Retinal pigment epithelial cell (primary cell): ENCODE data around the gene GAB2.
"Not testable (repeated sequence)": the region's sequence is repeated elsewhere in the genome, so short reads cannot be mapped to it uniquely, and the experiment has no call there.

Experiments used
- DNase-seq: peaks from one replicate; pipeline ENCODE4 v3.0.0-alpha.2; 2010; ENCODE audit warnings: low read depth
- H3K4me3 ChIP-seq: 2 replicates; pipeline ENCODE4 v1.5.1; 2011; ENCODE audit warnings: mild to moderate bottlenecking, low read length, control low read depth, moderate library complexity
- TF ChIP-seq, protein P1 (sequence below): conservative IDR thresholded peaks from 2 replicates; pipeline ENCODE4 v1.5.1; 2011; ENCODE audit warnings: low read depth, low read length, control low read depth, inconsistent platforms

Gene GAB2

DNA sequence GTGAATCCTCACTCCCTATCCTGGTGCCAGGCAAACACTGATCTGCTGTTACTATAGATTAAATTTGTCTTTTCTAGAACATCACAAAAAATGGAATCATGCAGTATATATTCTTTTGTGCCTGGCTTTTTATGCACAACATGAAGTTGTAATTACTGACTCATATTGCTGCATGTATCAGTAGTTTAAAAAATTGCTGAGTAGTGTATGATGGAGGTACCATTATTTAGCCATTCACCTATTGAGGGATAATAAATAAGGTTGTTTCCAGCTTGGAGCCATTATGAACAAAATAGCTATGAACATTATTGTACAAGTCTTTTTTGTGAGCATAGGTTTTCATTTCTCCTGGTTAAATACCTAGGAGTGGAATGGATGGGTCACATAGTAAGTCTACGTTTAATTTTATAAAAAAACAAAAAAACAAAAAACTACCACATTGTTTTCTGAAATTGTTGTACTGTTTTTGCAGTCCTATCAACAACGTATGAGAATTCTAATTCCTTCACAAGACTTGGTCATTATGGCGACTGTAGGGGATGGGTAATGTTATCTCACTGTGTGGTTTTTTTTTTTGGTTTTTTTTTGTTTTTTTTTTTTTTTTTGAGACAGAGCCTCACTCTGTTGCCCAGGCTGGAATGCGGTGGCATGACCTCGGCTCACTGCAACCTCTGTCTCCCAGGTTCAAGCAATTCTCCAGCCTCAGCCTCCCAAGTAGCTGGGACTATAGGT, 117.3 kb downstream of the GAB2 start:
- DNase-seq, result no peak
- H3K4me3 ChIP-seq, result no peak overlapping the region
- TF ChIP-seq, protein P1, sequence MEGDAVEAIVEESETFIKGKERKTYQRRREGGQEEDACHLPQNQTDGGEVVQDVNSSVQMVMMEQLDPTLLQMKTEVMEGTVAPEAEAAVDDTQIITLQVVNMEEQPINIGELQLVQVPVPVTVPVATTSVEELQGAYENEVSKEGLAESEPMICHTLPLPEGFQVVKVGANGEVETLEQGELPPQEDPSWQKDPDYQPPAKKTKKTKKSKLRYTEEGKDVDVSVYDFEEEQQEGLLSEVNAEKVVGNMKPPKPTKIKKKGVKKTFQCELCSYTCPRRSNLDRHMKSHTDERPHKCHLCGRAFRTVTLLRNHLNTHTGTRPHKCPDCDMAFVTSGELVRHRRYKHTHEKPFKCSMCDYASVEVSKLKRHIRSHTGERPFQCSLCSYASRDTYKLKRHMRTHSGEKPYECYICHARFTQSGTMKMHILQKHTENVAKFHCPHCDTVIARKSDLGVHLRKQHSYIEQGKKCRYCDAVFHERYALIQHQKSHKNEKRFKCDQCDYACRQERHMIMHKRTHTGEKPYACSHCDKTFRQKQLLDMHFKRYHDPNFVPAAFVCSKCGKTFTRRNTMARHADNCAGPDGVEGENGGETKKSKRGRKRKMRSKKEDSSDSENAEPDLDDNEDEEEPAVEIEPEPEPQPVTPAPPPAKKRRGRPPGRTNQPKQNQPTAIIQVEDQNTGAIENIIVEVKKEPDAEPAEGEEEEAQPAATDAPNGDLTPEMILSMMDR, result no peak

DNA sequence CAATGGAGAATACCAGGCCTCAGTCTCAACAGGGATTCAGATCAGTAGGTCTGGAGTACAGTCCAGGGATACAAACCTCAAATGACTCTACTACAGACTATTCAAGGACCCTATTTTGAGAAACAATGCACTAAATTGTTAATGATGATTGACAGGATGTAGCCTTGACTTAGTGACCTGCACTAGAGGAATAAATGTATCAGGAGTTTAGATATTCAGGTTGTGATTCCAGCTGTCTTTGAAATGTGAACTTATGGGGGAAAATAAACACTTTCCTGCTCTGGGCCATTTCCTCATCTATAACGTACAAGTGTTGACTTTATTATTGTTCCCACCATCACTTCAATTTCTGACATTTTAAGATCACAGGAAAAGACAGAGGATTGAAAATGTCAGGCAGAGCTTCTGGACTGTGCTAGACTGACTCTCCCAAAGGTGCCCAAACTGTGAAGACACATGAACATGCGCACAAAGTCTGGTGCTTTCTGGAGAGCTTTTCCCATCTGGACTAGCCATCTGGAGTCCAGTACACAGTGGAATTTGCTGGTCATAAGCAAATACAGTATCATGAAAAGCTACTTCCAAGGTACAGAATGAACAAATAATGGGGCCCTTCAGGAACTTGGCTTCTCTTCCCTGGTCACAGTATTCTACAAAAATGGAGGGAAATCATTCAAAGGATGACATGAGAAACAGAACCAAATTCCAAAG, 118.5 kb downstream of the GAB2 start:
- no peak overlapping the region for H3K4me3 ChIP-seq
- TF ChIP-seq, protein P1, result no peak
- DNase-seq, result no peak

DNA sequence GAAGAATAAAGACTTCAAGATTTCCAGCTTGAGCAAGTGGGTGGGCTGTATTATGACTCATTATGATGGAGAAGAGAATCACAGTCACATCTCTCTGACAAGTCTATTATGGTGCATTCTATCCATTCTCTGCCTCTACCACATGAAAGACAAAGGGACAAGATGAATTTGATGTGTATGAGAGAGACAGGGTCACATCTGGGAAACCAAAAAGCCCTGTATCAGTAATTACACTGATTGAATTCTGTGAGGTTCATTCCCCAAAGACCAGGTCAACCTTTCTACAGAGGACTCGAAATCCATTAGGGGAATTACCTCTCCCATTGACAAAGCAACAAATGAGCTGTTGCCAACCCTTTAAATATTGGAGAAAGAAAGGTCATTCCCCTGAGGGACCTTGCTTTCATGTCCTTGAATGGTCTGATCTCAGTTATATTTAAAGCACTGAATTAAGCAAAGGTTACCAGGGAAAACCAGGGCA, 119.3 kb downstream of the GAB2 start:
- no peak overlapping the region for H3K4me3 ChIP-seq
- TF ChIP-seq, protein P1, result no peak
- no peak for DNase-seq

DNA sequence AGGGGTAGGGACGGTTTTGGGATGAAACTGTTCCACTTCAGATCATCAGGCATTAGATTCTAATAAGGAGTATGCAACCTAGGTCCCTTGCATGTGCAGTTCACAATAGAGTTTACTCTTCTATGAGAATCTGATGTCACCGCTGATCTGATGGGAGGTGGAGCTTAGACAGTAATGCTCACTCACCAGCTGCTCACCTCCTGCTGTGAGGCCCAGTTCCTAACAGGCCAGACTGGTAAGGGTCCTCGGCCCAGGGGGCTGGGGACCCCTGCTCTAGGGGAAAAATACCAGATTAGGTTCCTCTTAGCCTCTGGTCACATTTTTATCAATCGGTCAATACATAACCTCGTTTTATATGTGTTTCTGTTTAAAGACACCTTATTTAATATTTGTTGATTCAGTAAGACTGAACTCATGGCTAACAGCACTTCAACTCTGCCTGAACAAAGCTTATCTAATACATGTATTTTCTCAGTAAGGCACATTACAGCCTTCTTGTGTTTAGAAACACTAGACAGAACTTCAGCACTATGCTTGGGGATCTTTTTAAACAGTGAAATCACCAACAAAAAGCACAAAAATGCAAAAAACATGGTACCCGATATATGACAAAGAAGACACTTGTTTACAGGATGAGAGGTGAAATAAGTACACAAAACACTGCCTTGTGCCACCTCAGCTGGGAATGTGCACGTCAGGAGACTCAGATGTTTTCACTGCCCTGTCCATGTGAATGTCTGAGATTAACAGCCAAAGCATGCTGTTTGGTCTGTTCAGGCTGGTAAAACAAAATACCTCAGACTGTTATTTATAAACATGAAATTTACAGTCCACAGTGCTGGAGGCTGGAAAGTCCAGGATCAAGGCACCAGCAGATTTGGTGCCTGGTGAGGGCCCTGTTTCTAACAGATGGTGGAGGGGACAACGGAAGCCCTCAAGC, 121.4 kb downstream of the GAB2 start:
- no peak overlapping the region for H3K4me3 ChIP-seq
- DNase-seq, result peak; percentile 51
- TF ChIP-seq, protein P1, result no peak

DNA sequence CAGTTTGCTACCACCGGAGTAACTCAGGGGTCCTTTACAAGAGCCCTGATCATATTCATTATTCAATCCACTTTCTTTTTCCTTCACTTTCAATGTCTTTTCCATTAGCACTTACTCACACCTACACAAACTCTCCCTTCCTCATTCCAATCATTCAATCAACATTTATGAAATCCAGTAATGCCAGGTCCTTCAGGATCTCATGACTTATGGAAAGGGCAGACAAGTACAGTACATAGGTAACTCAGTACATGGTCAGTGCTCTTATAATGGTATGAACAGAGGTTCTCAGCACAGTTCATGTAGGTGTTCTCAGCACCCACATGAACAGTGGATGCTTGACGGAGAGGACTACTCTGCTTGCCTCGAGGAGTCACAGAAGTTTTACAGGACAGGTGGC, 122.3 kb downstream of the GAB2 start:
- TF ChIP-seq, protein P1, result no peak
- no peak overlapping the region for H3K4me3 ChIP-seq
- no peak for DNase-seq

DNA sequence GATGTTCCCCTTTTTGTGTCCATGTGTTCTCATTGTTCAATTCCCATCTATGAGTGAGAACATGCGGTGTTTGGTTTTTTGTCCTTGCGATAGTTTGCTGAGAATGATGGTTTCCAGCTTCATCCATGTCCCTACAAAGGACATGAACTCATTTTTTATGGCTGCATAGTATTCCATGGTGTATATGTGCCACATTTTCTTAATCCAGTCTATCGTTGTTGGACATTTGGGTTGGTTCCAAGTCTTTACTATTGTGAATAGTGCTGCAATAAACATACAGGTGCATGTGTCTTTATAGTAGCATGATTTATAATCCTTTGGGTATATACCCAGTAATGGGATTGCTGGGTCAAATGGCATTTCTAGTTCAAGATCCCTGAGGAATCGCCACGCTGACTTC, 123.5 kb downstream of the GAB2 start:
- not testable (repeated sequence) for DNase-seq, H3K4me3 ChIP-seq

DNA sequence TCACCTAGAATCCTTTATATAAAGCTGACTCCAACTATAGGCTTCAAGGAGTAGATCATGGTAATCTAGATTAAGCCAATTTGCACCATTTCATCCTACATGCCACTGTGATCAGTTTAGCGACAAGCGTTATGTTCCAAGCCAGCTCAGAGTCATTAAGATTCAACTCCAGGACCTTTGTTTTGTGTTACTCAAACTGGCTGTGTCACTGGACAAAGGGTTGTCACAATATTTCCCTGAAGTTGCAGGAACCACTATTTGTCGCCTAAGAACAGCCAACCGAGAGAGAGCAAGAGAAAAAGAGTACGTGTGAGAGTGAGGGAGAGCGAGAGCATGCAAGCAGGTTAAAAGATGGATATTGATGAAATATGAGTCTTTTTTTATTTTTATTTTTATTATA, 124.1 kb downstream of the GAB2 start:
- H3K4me3 ChIP-seq, result no peak overlapping the region
- TF ChIP-seq, protein P1, result no peak
- no peak for DNase-seq
